CD14-positive monocyte (primary cell): ENCODE results near the gene SOX5. TPM values are rescaled to one million over a fixed set of nuclear protein-coding genes. Genes with fewer than 3 reads are reported as not detected.

Experiments used
- DNase-seq, 3 donors: peaks; one replicate each; pipeline ENCODE4 v3.0.0-alpha.2; 2011 to 2022
- H2AFZ ChIP-seq: 2 replicates; pipeline ENCODE4 v1.6.0; 2012; ENCODE audit warnings: mild to moderate bottlenecking, low read depth, low read length, inconsistent platforms; ENCODE audit not compliant: insufficient read depth, poor library complexity, severe bottlenecking
- H3K27ac ChIP-seq, 2 donors: 1 replicate in 1 of 2; 2 replicates in 1 of 2; pipeline ENCODE4 v1.5.1; 2012 to 2013; ENCODE audit warnings: low read length in 2 of 2, control low read depth in 1 of 2, inconsistent platforms in 1 of 2, low read depth in 1 of 2, mild to moderate bottlenecking in 1 of 2
- H3K27me3 ChIP-seq, 2 donors: one replicate each; pipeline versions ENCODE4 v1.6.0 to v1.6.1; 2011 to 2013; ENCODE audit warnings: low read length in 2 of 2; ENCODE audit not compliant: control insufficient read depth in 2 of 2, insufficient read depth in 2 of 2
- H3K36me3 ChIP-seq, 2 donors: replicated peaks in 1 of 2; 1 replicate in 1 of 2; 2 replicates in 1 of 2; pipeline versions ENCODE4 v1.5.1 to v1.6.1; 2012 to 2013; ENCODE audit warnings: low read length in 2 of 2, control low read depth in 1 of 2, inconsistent platforms in 1 of 2, mild to moderate bottlenecking in 1 of 2; ENCODE audit not compliant: insufficient read depth in 2 of 2, control insufficient read depth in 1 of 2
- H3K4me1 ChIP-seq, 2 donors: 1 replicate in 1 of 2; 2 replicates in 1 of 2; pipeline versions ENCODE4 v1.5.1 to v1.6.1; 2012 to 2013; ENCODE audit warnings: low read length in 2 of 2, control low read depth in 1 of 2, inconsistent platforms in 1 of 2, mild to moderate bottlenecking in 1 of 2, moderate library complexity in 1 of 2; ENCODE audit not compliant: insufficient read depth in 2 of 2, control insufficient read depth in 1 of 2
- H3K4me2 ChIP-seq: replicated peaks from 2 replicates; pipeline ENCODE3; 2012; ENCODE audit warnings: low read length, moderate library complexity, mild to moderate bottlenecking; ENCODE audit not compliant: poor library complexity, severe bottlenecking; ENCODE audit errors: extremely low read depth
- H3K4me3 ChIP-seq, 3 experiments: fragments of 200-600 bp in 1 of 3; sonication (generic) in 1 of 3; replicated peaks in 1 of 3; 1 replicate in 2 of 3; 2 replicates in 1 of 3; pipeline ENCODE4 v1.5.1; 2011 to 2013; ENCODE audit warnings: low read length in 3 of 3, mild to moderate bottlenecking in 3 of 3, control low read depth in 2 of 3, low read depth in 2 of 3, inconsistent platforms in 1 of 3, moderate library complexity in 1 of 3
- H3K79me2 ChIP-seq: 2 replicates; pipeline ENCODE4 v1.6.0; 2012; ENCODE audit warnings: mild to moderate bottlenecking, control low read depth, inconsistent platforms, low read length, moderate library complexity; ENCODE audit not compliant: insufficient read depth
- H3K9ac ChIP-seq: 2 replicates; pipeline ENCODE4 v1.6.0; 2017; ENCODE audit warnings: low read length, mild to moderate bottlenecking; ENCODE audit not compliant: insufficient read depth, poor library complexity, severe bottlenecking
- H3K9me3 ChIP-seq, 2 donors: replicated peaks in 1 of 2; 1 replicate in 1 of 2; 2 replicates in 1 of 2; pipeline versions ENCODE4 v1.5.1 to v1.6.1; 2012 to 2013; ENCODE audit warnings: low read length in 2 of 2, control low read depth in 1 of 2; ENCODE audit not compliant: control insufficient read depth in 1 of 2, insufficient read depth in 1 of 2
- H4K20me1 ChIP-seq: 2 replicates; pipeline ENCODE4 v1.6.0; 2012; ENCODE audit warnings: mild to moderate bottlenecking, low read length, control low read depth, moderate library complexity; ENCODE audit not compliant: insufficient read depth
- H3K27ac Mint-ChIP-seq, 7 donors: one replicate each; pipeline ENCODE4 v1.8.0; 2020; ENCODE audit warnings: mild to moderate bottlenecking in 7 of 7, mixed read lengths in 7 of 7, moderate library complexity in 6 of 7, inconsistent platforms in 2 of 7
- H3K27me3 Mint-ChIP-seq, 3 donors: one replicate each; pipeline ENCODE4 v1.8.0; 2021 to 2022; ENCODE audit warnings: low read depth in 3 of 3, mild to moderate bottlenecking in 3 of 3, mixed read lengths in 3 of 3, moderate library complexity in 3 of 3, inconsistent platforms in 1 of 3
- H3K36me3 Mint-ChIP-seq, 2 donors: one replicate each; pipeline ENCODE4 v1.8.0; 2020; ENCODE audit warnings: mixed read lengths in 2 of 2, inconsistent platforms in 1 of 2, mild to moderate bottlenecking in 1 of 2
- H3K4me1 Mint-ChIP-seq: one replicate; pipeline ENCODE4 v1.8.0; 2020; ENCODE audit warnings: mild to moderate bottlenecking, mixed read lengths
- H3K4me3 Mint-ChIP-seq, 2 donors: one replicate each; pipeline ENCODE4 v1.8.0; 2020; ENCODE audit warnings: mild to moderate bottlenecking in 2 of 2, mixed read lengths in 2 of 2, moderate library complexity in 1 of 2
- H3K9me3 Mint-ChIP-seq, 7 donors: one replicate each; pipeline ENCODE4 v1.8.0; 2020 to 2022; ENCODE audit warnings: mixed read lengths in 7 of 7, mild to moderate bottlenecking in 6 of 7, moderate library complexity in 6 of 7, inconsistent platforms in 2 of 7
- WGBS: methylation state at CpG from one replicate; pipeline ENCODE4 v1.1.5; 2013; ENCODE audit warnings: missing lambda C conversion rate; ENCODE audit not compliant: insufficient coverage; 5-methylcytosine and 5-hydroxymethylcytosine counted together
- intact Hi-C, 2 donors: fragments of 100-400 bp; cut with micrococcal nuclease; formaldehyde crosslinking; loops; one replicate each; pipeline versions ENCODE4 v1.15.0 to v1.15.1; 2023
- polyA plus RNA-seq, 3 donors: library from polyadenylated mRNA; depleted of rRNA in 1 of 3; unstranded in 2 of 3; stranded (reverse) in 1 of 3; fragments of 300-500 nt in 2 of 3; fragments of >200 nt in 1 of 3; fragmentation: Illumina TruSeq in 2 of 3; gene quantifications; 1 replicate in 2 of 3; 2 replicates in 1 of 3; pipeline ENCODE4 v1.2.3, GENCODE V29; 2012 to 2021
- TF ChIP-seq, protein P1 (sequence below): fragments of 200-600 bp; IDR thresholded peaks from one replicate; pipeline ENCODE4 v1.8.0; 2022; ENCODE audit warnings: antibody characterized with exemption, mild to moderate bottlenecking

SOX5 gene
- polyA plus RNA-seq, 3 donors, result not detected

GRCh38 chr12:23947395-23947794 lies 2.1 kb downstream of the SOX5 start:
- H4K20me1 ChIP-seq, result no peaks in the 10 kb centered on the region
- H3K9me3 ChIP-seq, result no peaks in the 10 kb centered on the region
- no peak overlapping the region for H2AFZ ChIP-seq
- no peaks in the 10 kb centered on the region for H3K4me1 Mint-ChIP-seq
- intact Hi-C loops, result no loop called here
- no peaks in the 10 kb centered on the region for H3K36me3 Mint-ChIP-seq
- TF ChIP-seq, protein P1, sequence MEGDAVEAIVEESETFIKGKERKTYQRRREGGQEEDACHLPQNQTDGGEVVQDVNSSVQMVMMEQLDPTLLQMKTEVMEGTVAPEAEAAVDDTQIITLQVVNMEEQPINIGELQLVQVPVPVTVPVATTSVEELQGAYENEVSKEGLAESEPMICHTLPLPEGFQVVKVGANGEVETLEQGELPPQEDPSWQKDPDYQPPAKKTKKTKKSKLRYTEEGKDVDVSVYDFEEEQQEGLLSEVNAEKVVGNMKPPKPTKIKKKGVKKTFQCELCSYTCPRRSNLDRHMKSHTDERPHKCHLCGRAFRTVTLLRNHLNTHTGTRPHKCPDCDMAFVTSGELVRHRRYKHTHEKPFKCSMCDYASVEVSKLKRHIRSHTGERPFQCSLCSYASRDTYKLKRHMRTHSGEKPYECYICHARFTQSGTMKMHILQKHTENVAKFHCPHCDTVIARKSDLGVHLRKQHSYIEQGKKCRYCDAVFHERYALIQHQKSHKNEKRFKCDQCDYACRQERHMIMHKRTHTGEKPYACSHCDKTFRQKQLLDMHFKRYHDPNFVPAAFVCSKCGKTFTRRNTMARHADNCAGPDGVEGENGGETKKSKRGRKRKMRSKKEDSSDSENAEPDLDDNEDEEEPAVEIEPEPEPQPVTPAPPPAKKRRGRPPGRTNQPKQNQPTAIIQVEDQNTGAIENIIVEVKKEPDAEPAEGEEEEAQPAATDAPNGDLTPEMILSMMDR, result no peak
- peaks cover 0 to 8% (median 1%) of the 10 kb centered on the region in 3 donors for H3K27me3 Mint-ChIP-seq
- no peak overlapping the region for H3K4me2 ChIP-seq
- no peak overlapping the region for H3K4me3 Mint-ChIP-seq
- no peak overlapping the region for H3K4me3 ChIP-seq
- WGBS, result no CpG with 5 or more reads among the region's 2 CpGs
- no peak overlapping the region for H3K27ac Mint-ChIP-seq
- no peaks in the 10 kb centered on the region for H3K79me2 ChIP-seq
- H3K27me3 ChIP-seq, result peaks cover 20 to 35% of the 10 kb centered on the region in 2 donors
- no peak overlapping the region for H3K9ac ChIP-seq
- H3K9me3 Mint-ChIP-seq, result no peaks in the 10 kb centered on the region
- H3K36me3 ChIP-seq, result no peaks in the 10 kb centered on the region
- no peak overlapping the region for H3K27ac ChIP-seq
- no peak for DNase-seq
- H3K4me1 ChIP-seq, result no peaks in the 10 kb centered on the region

DNA sequence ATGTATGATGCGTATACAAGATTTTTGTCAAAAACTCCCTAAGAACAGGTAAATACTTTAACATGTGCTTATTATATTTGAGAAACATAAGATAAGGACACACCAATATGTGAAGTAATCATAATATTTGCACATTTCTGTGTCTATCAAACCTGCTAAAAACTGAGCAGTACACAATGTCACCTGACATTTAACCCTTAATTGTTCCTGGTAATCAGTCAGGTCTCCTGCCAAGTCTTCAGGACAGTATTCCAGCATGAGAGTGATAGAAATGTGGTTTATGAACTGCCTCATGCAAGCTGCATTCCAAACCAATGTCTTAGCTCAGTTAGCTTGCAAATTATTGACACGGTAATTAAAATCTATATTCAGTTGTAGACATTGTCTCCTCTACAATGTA lies 4.2 kb downstream of the SOX5 start:
- no peaks in the 10 kb centered on the region for H3K36me3 Mint-ChIP-seq
- WGBS, result no CpG with 5 or more reads among the region's 2 CpGs
- no peaks in the 10 kb centered on the region for H3K79me2 ChIP-seq
- H3K4me3 ChIP-seq, result no peak overlapping the region
- intact Hi-C loops, result no loop called here
- DNase-seq, result no peak
- H3K9ac ChIP-seq, result no peak overlapping the region
- H3K4me1 Mint-ChIP-seq, result no peaks in the 10 kb centered on the region
- no peak overlapping the region for H2AFZ ChIP-seq
- no peaks in the 10 kb centered on the region for H3K36me3 ChIP-seq
- no peaks in the 10 kb centered on the region for H4K20me1 ChIP-seq
- TF ChIP-seq, protein P1, result no peak
- peaks cover 12 to 21% of the 10 kb centered on the region in 2 donors for H3K27me3 ChIP-seq
- no peak overlapping the region for H3K27ac Mint-ChIP-seq
- H3K9me3 Mint-ChIP-seq, result no peaks in the 10 kb centered on the region
- no peaks in the 10 kb centered on the region for H3K4me1 ChIP-seq
- H3K27ac ChIP-seq, result no peak overlapping the region
- H3K4me2 ChIP-seq, result no peak overlapping the region
- no peak overlapping the region for H3K4me3 Mint-ChIP-seq
- no peaks in the 10 kb centered on the region for H3K9me3 ChIP-seq
- peaks cover 0 to 5% (median 1%) of the 10 kb centered on the region in 3 donors for H3K27me3 Mint-ChIP-seq
